Adrenal gland (tissue), 5 donors: ENCODE results near the gene DNAAF6.

ENCODE experiments used
- CTCF ChIP-seq, 6 experiments: fragments of 450-650 bp in 4 of 6; fragments of 200-600 bp in 2 of 6; sonication (generic) in 1 of 6; IDR thresholded peaks; 1 replicate in 5 of 6; 2 replicates in 1 of 6; pipeline versions ENCODE4 v1.5.1 to v1.8.0; 2016 to 2021; ENCODE audit warnings: antibody characterized with exemption in 6 of 6, mild to moderate bottlenecking in 2 of 6, moderate library complexity in 1 of 6
- POLR2A ChIP-seq, 2 donors: fragments of 450-650 bp; IDR thresholded peaks; one replicate each; pipeline ENCODE4 v1.6.1; 2017; ENCODE audit warnings: antibody characterized with exemption in 2 of 2, mild to moderate bottlenecking in 2 of 2, moderate library complexity in 1 of 2
- donor health status: DM: no; HTN: no; CAD: no.

GRCh38 chrX:107204068-107204605 is 2.3 kb upstream of the DNAAF6 start:
- TF ChIP-seq CTCF (IDR thresholded peaks at IDR 0.05) (no peak), POLR2A (IDR thresholded peaks at IDR 0.05) (no peak)
